MM.1S (cell line): ENCODE results near the gene GRAMD2A.

Source experiments
- DNase-seq: peaks from one replicate; pipeline ENCODE4 v3.0.0-alpha.2; 2015
- H2AFZ ChIP-seq: fragments of 300-600 bp; sonication (generic); 2 replicates; pipeline ENCODE4 v1.6.0; 2016; ENCODE audit warnings: antibody characterized with exemption, low read length
- H3F3A ChIP-seq: fragments of 300-600 bp; sonication (generic); 2 replicates; pipeline ENCODE4 v1.6.1; 2016; ENCODE audit warnings: mild to moderate bottlenecking, antibody characterized with exemption, low read length, moderate library complexity, mixed read lengths; ENCODE audit not compliant: insufficient read depth
- H3K27ac ChIP-seq: fragments of 300-600 bp; sonication (generic); 2 replicates; pipeline ENCODE4 v1.5.1; 2016; ENCODE audit warnings: mild to moderate bottlenecking, low read length
- H3K27me3 ChIP-seq: fragments of 300-600 bp; sonication (generic); replicated peaks from 2 replicates; pipeline ENCODE4 v1.6.0; 2016; ENCODE audit warnings: low read length; ENCODE audit not compliant: insufficient read depth
- H3K36me3 ChIP-seq: fragments of 300-600 bp; sonication (generic); replicated peaks from 2 replicates; pipeline ENCODE4 v1.6.1; 2016; ENCODE audit warnings: mild to moderate bottlenecking, low read length, mixed read lengths; ENCODE audit not compliant: insufficient read depth
- H3K4me1 ChIP-seq: fragments of 300-600 bp; sonication (generic); 2 replicates; pipeline ENCODE4 v1.6.1; 2016; ENCODE audit warnings: low read length, mixed read lengths
- H3K4me2 ChIP-seq: fragments of 300-600 bp; sonication (generic); 2 replicates; pipeline ENCODE4 v1.6.0; 2016; ENCODE audit warnings: low read depth, low read length
- H3K4me3 ChIP-seq: fragments of 300-600 bp; sonication (generic); 2 replicates; pipeline ENCODE4 v1.5.1; 2016; ENCODE audit warnings: low read length, mixed read lengths
- H3K79me2 ChIP-seq: fragments of 300-600 bp; sonication (generic); 2 replicates; pipeline ENCODE4 v1.6.1; 2016; ENCODE audit warnings: mixed run types, low read length, mixed read lengths
- H3K9ac ChIP-seq: fragments of 300-600 bp; sonication (generic); 2 replicates; pipeline ENCODE4 v1.6.1; 2016; ENCODE audit warnings: low read length, mixed read lengths
- H3K9me2 ChIP-seq: fragments of 300-600 bp; sonication (generic); replicated peaks from 2 replicates; pipeline ENCODE4 v1.6.1; 2016; ENCODE audit warnings: mild to moderate bottlenecking, low read length, mixed read lengths; ENCODE audit not compliant: insufficient read depth
- H3K9me3 ChIP-seq: fragments of 300-600 bp; sonication (generic); replicated peaks from 2 replicates; pipeline ENCODE4 v1.6.1; 2016; ENCODE audit warnings: mild to moderate bottlenecking, low read length, mixed read lengths; ENCODE audit not compliant: insufficient read depth
- H4K20me1 ChIP-seq: fragments of 300-600 bp; sonication (generic); 2 replicates; pipeline ENCODE4 v1.6.1; 2016; ENCODE audit warnings: mild to moderate bottlenecking, low read length, moderate library complexity, mixed read lengths; ENCODE audit not compliant: insufficient read depth
- CTCF ChIP-seq: fragments of 300-600 bp; sonication (generic); IDR thresholded peaks from 2 replicates; pipeline ENCODE4 v1.5.1; 2016; ENCODE audit warnings: antibody characterized with exemption, low read length, mixed read lengths
- EZH2 ChIP-seq: fragments of 300-600 bp; sonication (generic); optimal IDR thresholded peaks from 2 replicates; pipeline ENCODE3; 2017; ENCODE audit warnings: low read depth, mild to moderate bottlenecking, antibody characterized with exemption, low read length, mixed read lengths
- EZH2phosphoT487 ChIP-seq: fragments of 300-600 bp; sonication (generic); IDR thresholded peaks from 2 replicates; pipeline ENCODE4 v1.6.1; 2018; ENCODE audit warnings: antibody characterized with exemption, low read length

GRAMD2A gene

DNA sequence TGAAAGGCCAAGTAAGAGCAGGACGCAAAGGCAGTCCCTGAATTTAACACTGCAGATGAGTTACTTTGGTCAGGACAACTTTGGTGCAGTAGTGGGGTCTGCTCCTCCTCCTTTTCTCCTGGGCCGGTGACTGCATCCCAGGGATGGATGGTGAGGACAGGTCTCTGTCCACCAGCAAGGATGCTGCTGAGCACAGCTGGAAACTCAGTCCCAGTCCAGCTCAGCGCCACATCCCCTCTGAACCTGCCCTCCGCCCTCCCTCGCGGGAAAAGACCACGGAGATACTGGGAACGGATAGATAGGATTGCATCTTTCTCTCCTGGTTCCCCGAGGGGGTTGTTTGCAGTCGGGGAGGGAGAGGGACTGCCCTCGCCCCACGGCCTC, 13.8 kb downstream of the GRAMD2A start:
- Histone ChIP-seq H2AFZ (no peak overlapping the region), H3K4me3 (no peak overlapping the region), H3K9me3 (no peaks in the 10 kb centered on the region), H3K79me2 (no peaks in the 10 kb centered on the region), H4K20me1 (no peaks in the 10 kb centered on the region), H3K4me1 (no peaks in the 10 kb centered on the region), H3F3A (no peaks in the 10 kb centered on the region), H3K9ac (no peak overlapping the region), H3K27ac (no peak overlapping the region), H3K27me3 (no peaks in the 10 kb centered on the region), H3K36me3 (no peaks in the 10 kb centered on the region), H3K9me2 (no peaks in the 10 kb centered on the region), H3K4me2 (no peak overlapping the region)
- no peak for DNase-seq
- no peak for TF ChIP-seq CTCF

DNA sequence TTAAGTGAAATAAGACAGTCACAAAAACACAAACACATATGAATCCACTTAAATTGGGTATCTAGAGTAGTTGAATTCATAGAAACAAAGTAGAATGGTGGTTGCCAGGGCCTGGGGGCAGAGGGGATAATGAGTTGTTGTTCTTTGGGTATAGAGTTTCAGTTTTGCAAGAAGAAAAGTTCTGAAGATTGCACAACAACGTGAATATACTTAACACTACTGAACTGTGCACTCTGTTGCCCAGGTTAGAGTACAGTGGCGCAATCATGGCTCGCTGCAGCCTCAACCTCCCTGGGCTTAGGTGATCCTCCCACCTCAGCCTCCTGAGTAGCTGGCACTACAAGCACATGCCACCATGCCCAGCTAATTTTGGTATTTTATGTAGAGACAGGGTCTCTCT, 14.9 kb downstream of the GRAMD2A start:
- no peak overlapping the region for H2AFZ ChIP-seq
- no peak overlapping the region for H3K27ac ChIP-seq
- no peak overlapping the region for H3K4me3 ChIP-seq
- H3K36me3 ChIP-seq: no peaks in the 10 kb centered on the region
- no peaks in the 10 kb centered on the region for H3K4me1 ChIP-seq
- H3K79me2 ChIP-seq: no peaks in the 10 kb centered on the region
- TF ChIP-seq EZH2phosphoT487 (no peak), CTCF (no peak), EZH2 (no peak)
- no peaks in the 10 kb centered on the region for H3K9me3 ChIP-seq
- H4K20me1 ChIP-seq: no peaks in the 10 kb centered on the region
- H3K9ac ChIP-seq: no peak overlapping the region
- DNase-seq: no peak
- no peaks in the 10 kb centered on the region for H3K9me2 ChIP-seq
- H3F3A ChIP-seq: no peaks in the 10 kb centered on the region
- H3K27me3 ChIP-seq: no peaks in the 10 kb centered on the region
- no peak overlapping the region for H3K4me2 ChIP-seq

DNA sequence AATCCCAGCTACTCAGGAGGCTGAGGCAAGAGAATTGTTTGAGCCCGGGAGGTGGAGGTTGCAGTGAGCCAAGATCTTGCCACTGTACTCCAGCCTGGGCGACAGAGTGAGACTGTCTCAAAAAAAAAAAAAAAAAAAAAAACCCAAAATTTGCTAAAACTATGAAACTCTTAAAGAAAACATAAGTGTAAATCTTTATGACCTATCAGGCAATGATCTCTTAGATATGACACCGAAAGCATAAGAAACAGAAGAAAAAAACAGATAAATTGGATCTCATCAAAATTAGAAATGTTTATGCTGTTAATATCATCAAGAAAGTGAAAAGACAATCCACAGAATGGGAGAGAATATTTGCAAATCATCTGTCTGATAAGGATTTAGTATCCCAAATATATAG, 15.3 kb downstream of the GRAMD2A start:
- Histone ChIP-seq H3K27me3 (no peaks in the 10 kb centered on the region), H3K27ac (no peak overlapping the region), H3K9me2 (no peaks in the 10 kb centered on the region), H3K4me3 (no peak overlapping the region), H3K4me2 (no peak overlapping the region), H3K4me1 (no peaks in the 10 kb centered on the region), H3K36me3 (no peaks in the 10 kb centered on the region), H4K20me1 (no peaks in the 10 kb centered on the region), H3K9ac (no peak overlapping the region), H2AFZ (no peak overlapping the region), H3K79me2 (no peaks in the 10 kb centered on the region), H3F3A (no peaks in the 10 kb centered on the region), H3K9me3 (no peaks in the 10 kb centered on the region)
- DNase-seq: no peak
- no peak for TF ChIP-seq EZH2phosphoT487

DNA sequence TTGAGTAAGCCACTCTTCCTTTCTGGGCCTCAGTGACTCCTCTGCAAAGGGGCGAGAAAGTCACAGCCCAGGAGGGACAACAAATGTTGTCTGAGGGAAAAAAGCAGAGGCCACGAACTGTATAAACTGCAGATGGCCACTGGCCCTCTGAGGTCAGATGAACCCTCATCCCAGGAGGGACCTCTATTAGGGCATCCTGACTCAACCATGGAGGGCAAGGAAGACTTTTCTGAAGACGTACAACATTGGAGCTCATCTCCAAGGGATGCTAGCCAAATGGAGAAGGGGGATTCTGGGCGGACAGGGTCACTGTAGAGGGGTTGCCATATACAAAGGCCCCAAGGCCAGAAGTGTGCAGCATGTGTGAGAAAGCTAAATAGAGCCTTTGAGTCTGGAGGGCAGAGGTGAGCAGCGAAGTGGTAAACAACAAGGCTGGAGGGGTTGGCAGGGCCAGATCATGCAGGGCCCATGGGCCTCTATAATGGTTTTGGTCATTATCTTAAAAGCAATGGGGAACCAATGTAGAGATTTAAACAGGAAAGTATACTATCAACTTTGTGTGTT, 16.7 kb downstream of the GRAMD2A start:
- no peak overlapping the region for H3K27ac ChIP-seq
- no peaks in the 10 kb centered on the region for H3K36me3 ChIP-seq
- H3K9ac ChIP-seq: no peak overlapping the region
- no peak overlapping the region for H3K4me3 ChIP-seq
- no peak overlapping the region for H3K4me2 ChIP-seq
- H2AFZ ChIP-seq: no peak overlapping the region
- H3K9me3 ChIP-seq: no peaks in the 10 kb centered on the region
- DNase-seq: no peak
- no peaks in the 10 kb centered on the region for H4K20me1 ChIP-seq
- no peaks in the 10 kb centered on the region for H3K27me3 ChIP-seq
- H3K9me2 ChIP-seq: no peaks in the 10 kb centered on the region
- no peak for TF ChIP-seq EZH2
- no peak for TF ChIP-seq CTCF
- TF ChIP-seq EZH2phosphoT487: no peak
- H3F3A ChIP-seq: no peaks in the 10 kb centered on the region
- no peaks in the 10 kb centered on the region for H3K79me2 ChIP-seq
- no peaks in the 10 kb centered on the region for H3K4me1 ChIP-seq
